Muscle of leg (tissue), 11 donors: ENCODE results near the gene PRAMEF13. TPM values are rescaled to one million over a fixed set of nuclear protein-coding genes. Genes with fewer than 3 reads are reported as not detected.
"Not testable (repeated sequence)": the region's sequence is repeated elsewhere in the genome, so short reads cannot be mapped to it uniquely, and the experiment has no call there.

ENCODE experiments used
- DNase-seq: peaks from one replicate; pipeline ENCODE4 v3.0.0; 2013
- H3K27ac ChIP-seq: one replicate; pipeline ENCODE4 v1.5.1; 2013; ENCODE audit warnings: mild to moderate bottlenecking, low read length, control low read depth
- H3K27me3 ChIP-seq: one replicate; pipeline ENCODE4 v1.6.1; 2013; ENCODE audit warnings: low read length; ENCODE audit not compliant: control insufficient read depth, insufficient read depth
- H3K36me3 ChIP-seq: one replicate; pipeline ENCODE4 v1.6.1; 2013; ENCODE audit warnings: low read length; ENCODE audit not compliant: control insufficient read depth, insufficient read depth
- H3K4me1 ChIP-seq: one replicate; pipeline ENCODE4 v1.6.1; 2013; ENCODE audit warnings: low read length; ENCODE audit not compliant: control insufficient read depth, insufficient read depth
- H3K4me3 ChIP-seq: one replicate; pipeline ENCODE4 v1.5.1; 2013; ENCODE audit warnings: low read length, control low read depth
- H3K9me3 ChIP-seq: replicated peaks from 2 replicates; pipeline ENCODE4 v1.6.1; 2013; ENCODE audit warnings: low read depth, low read length; ENCODE audit not compliant: control insufficient read depth
- WGBS: methylation state at CpG from one replicate; pipeline ENCODE4 v1.1.5; 2013; ENCODE audit warnings: missing lambda C conversion rate; ENCODE audit not compliant: insufficient coverage; 5-methylcytosine and 5-hydroxymethylcytosine counted together
- polyA plus RNA-seq, 8 donors: library from polyadenylated mRNA; unstranded; fragments of 120-200 nt; gene quantifications; one replicate each; pipeline versions ENCODE4 v1.2.1 to v1.2.3, GENCODE V29; 2013; ENCODE audit warnings: inconsistent platforms in 1 of 8, low replicate concordance in 1 of 8; ENCODE audit not compliant: insufficient read length in 8 of 8, insufficient read depth in 1 of 8
- total RNA-seq: library from RNA; stranded (reverse); fragments of 120-200 nt; gene quantifications from one replicate; pipeline ENCODE4 v1.2.4, GENCODE V29; 2013

Gene PRAMEF13
- total and polyA plus RNA-seq, 9 donors, result not detected

DNA sequence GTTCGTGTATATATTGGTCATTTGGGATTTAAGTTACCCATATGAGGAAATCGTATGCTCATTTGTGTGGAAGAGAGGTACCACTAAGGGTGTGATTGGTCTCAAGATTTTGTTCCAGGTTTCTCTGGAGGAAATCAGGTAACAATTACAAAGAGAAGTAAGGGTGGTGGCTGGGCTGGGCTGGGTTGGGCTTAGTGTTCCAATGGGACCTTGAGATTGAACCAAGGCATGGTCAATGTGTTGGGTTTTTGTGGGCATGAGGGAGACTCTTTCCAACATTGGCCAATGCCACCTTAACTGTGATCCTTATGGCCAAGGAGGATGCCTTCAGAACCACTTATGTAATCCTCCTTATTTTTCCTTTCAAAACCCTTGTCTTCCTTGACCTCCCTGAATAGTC, 29.4 kb upstream of the PRAMEF13 start:
- not testable (repeated sequence) for H3K27me3 ChIP-seq

DNA sequence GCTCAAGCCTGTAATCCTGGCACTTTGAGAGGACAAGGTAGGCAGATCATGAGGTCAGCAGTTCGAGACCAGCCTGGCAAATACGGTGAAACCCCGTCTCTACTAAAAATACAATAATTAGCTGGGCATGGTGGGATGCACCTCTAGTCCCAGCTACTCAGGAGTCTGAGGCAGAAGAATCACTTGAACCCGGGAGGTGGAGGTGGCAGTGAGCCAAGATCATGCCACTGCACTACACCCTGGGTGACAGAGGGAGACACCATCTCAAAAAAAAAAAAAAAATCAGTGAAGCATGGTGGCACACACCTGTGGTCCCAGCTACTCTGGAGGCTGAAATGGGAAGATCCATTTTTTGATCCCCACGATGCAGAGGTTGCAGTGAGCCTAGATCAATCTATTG, 28.9 kb upstream of the PRAMEF13 start:
- WGBS, result 82% methylated on average over 2 of the region's 5 CpGs
- not testable (repeated sequence) for DNase-seq

More for the DNA sequence above, 29.4 kb upstream of the PRAMEF13 start:
- 100% methylated on average over 1 of the region's 2 CpGs for WGBS
- not testable (repeated sequence) for H3K27ac ChIP-seq, DNase-seq, H3K9me3 ChIP-seq, H3K4me3 ChIP-seq, H3K4me1 ChIP-seq, H3K36me3 ChIP-seq

DNA sequence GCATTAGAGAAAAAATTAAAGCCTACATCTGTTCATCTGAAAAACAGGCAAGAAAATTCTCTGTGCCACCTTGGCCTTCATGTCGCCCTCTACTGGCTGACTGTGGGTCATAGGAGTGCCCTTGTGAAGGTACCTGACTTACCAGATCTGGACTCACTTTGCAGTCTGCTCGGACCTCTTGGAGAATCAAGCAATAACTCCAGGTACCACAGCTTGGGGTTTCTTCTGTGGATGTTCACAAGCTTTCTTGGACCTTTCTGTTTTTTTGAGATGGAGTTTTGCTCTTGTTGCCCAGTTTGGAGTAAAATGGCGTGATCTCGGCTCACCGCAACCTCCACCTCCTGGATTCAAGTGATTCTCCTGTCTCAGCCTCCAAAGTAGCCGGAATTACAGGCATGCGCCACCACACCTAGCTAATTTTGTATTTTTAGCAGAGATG, 27.2 kb upstream of the PRAMEF13 start:
- no peaks in the 10 kb centered on the region for H3K27me3 ChIP-seq
- DNase-seq, result no peak
- WGBS, result 77% methylated on average over 7 of the region's 7 CpGs

More for the DNA sequence above, 28.9 kb upstream of the PRAMEF13 start:
- not testable (repeated sequence) for H3K27me3 ChIP-seq, H3K4me3 ChIP-seq, H3K9me3 ChIP-seq, H3K4me1 ChIP-seq, H3K27ac ChIP-seq, H3K36me3 ChIP-seq

DNA sequence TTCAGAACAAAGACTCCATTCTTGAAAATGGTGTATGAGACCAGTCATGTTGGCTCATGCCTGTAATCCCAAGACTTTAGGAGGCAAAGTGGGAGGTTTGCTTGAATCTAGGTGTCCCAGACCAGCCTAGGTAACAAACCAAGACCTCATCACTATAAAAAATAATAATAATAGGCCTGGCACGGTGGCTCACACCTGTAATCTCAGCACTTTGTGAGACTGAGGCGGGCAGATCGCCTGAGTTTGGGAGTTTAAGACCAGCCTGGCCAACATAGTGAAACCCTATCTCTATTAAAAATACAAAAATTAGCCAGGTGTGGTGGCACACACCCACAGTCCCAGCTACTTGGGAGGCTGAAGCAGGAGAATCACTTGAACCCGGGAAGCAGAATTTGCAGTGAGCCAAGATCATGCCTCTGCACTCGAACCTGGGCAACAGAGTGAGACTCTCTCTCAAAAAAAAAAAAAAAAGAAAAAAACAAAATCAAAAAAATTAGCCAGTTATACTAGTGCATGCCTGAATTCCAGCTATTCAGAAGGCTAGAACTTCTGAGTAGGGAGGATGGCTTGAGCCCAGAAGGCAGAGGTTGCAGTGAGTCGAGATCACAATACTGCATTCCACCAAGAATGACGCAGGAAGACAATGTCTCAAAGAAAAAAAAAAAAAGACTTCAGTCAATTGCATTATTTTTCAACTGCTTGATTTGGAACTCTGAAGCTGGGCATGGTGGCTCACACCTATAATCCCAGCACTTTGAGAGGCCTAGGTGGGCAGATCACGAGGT, 26.3 kb upstream of the PRAMEF13 start:
- H3K4me1 ChIP-seq, H3K4me3 ChIP-seq, H3K36me3 ChIP-seq, H3K27me3 ChIP-seq, DNase-seq, H3K9me3 ChIP-seq, H3K27ac ChIP-seq: not testable (repeated sequence)
- WGBS, result 67% methylated on average over 4 of the region's 8 CpGs

More for the DNA sequence above, 27.2 kb upstream of the PRAMEF13 start:
- no peak overlapping the region for H3K4me3 ChIP-seq
- H3K4me1 ChIP-seq, result no peaks in the 10 kb centered on the region
- H3K27ac ChIP-seq, result no peak overlapping the region
- peaks cover 5% of the 10 kb centered on the region for H3K9me3 ChIP-seq
- H3K36me3 ChIP-seq, result no peaks in the 10 kb centered on the region

DNA sequence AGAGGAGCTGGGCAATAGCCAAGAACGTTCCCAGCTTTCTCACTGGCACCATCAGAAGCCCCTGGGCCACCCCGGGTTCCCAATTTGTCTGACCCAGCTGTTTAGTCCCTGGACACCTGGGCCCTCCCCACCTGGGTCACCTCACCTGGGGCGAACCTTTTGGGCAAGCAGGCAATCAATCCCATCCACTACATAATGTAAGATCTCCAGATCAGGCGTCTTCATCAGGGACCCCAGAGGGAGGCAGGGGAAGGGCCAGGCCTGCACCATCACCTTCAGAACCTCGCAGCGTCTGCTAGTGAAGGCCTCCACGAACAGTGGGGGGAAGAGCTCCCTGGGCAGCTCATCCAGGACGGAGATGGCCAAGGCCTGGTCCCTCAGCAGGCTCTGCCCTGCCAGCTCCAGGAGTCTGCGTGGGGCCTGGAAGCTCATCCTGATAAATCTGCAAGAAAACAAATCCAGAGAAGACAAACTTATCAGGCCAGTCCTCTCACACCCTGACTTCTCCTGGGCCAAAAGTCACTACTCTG, 24.5 kb upstream of the PRAMEF13 start, which contains the start of gene PRAMEF18:
Gene PRAMEF18 (minus strand): TSS at position 480 of the 530 bp plus-strand sequence. CDS start 48 bp downstream, at position 432.
- not testable (repeated sequence) for H3K4me1 ChIP-seq, DNase-seq, H3K27ac ChIP-seq, H3K36me3 ChIP-seq, H3K9me3 ChIP-seq, H3K4me3 ChIP-seq, H3K27me3 ChIP-seq
- WGBS, result 71% methylated on average over 5 of the region's 9 CpGs

DNA sequence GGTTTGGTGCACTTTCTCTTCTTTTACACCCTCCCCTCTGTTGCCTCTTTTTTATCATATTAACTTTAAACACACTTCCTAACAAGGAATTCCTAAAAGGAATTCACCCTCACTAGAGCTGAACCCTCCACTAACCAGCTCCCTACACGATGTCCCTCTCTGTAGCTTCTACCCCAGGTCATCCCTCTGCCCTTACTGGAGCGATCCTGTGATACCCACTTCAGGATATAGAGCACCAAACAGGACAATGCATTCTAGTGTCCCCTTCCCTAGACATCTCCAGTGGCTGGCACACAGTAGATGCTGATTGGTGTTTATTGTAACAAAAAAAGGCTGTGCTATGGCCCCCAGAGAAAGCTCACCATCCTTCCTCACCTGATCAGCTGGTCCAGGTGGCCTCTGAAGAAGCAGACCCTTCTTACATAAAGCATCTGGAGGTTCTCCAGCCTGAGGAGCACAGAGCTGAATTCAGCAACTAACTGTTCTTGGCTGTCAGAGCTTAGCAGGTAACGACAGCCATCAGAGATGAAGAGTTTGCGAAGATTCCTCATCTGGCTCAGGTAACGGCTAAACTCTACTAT, 23.4 kb upstream of the PRAMEF13 start:
- Histone ChIP-seq H3K36me3 (no peaks in the 10 kb centered on the region), H3K4me1 (no peaks in the 10 kb centered on the region), H3K9me3 (peaks cover 3% of the 10 kb centered on the region), H3K4me3 (no peak overlapping the region), H3K27ac (no peak overlapping the region), H3K27me3 (no peaks in the 10 kb centered on the region)
- no peak for DNase-seq
- WGBS, result 83% methylated on average over 5 of the region's 5 CpGs

DNA sequence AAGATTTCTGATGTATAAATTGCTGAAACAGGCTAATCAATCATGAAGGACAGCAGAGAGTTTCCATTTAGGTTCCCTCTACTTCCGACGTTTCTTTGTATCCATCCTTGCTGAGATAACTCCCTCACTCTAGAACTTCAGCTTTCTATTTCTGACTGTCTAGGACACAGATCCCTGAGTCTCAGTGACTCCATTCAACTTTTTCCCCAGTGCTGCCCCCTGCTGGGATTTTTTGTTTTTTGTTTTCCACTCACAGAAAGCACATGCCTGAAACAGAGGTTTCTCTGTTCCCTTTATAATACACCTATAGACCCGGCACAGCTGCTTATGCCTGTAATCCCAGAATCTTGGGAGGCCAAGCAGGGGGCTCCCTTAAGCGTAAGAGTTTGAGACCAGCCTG, 21.6 kb upstream of the PRAMEF13 start:
- not testable (repeated sequence) for H3K9me3 ChIP-seq, H3K27me3 ChIP-seq, DNase-seq, H3K4me1 ChIP-seq, H3K4me3 ChIP-seq, H3K36me3 ChIP-seq, H3K27ac ChIP-seq
- WGBS, result no CpG with 5 or more reads among the region's 4 CpGs

DNA sequence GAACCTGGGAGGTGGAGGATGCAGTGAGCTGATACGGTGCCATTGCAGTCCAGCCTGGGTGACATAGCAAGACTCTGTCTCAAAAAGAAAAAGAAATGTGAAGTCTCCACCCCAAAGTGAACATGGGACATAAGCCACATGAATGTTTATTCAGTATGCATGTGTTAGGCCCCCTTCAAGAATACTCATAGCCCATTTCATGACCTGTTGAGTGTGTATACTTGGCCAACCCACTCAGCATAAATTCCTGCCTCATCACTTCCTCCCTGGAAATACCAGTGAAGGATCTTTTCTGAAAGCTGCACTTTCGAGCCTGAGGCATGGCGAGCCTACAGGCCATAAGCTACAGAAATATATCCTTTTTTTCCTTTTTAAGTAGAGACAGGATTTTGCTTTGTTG, 18.0 kb upstream of the PRAMEF13 start:
- not testable (repeated sequence) for H3K36me3 ChIP-seq, H3K27ac ChIP-seq, H3K4me3 ChIP-seq, H3K4me1 ChIP-seq, DNase-seq, H3K27me3 ChIP-seq, H3K9me3 ChIP-seq
- WGBS, result no CpG with 5 or more reads among the region's 3 CpGs

DNA sequence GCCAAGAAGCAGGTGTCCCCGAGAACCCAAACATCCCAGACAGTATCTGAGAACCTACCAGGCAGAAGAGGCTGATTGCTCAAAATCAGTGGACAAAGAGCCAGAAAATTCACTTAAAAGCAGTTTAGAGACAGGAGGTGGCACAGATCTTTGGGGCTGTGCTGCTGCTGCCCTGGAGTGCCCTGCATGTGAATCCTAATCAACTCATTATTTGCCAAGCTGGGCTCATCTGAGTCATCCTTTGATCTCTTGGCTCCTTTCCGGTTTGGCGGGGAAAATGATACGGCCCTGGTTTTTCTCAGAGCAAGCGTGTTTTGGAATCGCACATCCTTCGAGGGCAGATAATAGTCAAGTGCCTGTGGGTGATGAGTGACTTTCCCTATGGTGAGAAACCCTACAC, 15.4 kb upstream of the PRAMEF13 start:
- H3K4me1 ChIP-seq, H3K27me3 ChIP-seq, DNase-seq, H3K27ac ChIP-seq, H3K4me3 ChIP-seq, H3K36me3 ChIP-seq, H3K9me3 ChIP-seq: not testable (repeated sequence)
- WGBS, result no CpG with 5 or more reads among the region's 7 CpGs

DNA sequence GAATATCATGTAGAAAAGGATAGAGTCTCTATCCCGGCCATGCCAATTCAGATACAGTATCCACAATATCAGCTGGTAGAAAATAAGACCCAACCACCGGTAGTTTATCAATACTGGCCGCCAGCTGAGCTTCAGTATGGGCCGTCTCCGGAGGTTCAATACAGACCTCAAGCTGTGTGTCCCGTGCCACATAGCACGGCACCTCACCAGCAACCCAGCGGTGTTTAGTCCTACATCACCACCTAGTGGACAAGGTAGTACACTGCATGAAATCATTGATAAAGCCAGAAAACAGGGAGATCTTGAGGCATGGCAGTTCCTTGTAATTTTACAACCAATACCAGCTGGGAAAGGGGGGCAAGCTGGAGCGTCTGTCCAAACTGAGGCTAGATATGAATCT, 7.5 kb upstream of the PRAMEF13 start:
- DNase-seq, H3K9me3 ChIP-seq, H3K36me3 ChIP-seq, H3K4me1 ChIP-seq, H3K27ac ChIP-seq, H3K27me3 ChIP-seq, H3K4me3 ChIP-seq: not testable (repeated sequence)
- no CpG with 5 or more reads among the region's 9 CpGs for WGBS
